ENCODE measurements around the gene AQP12B. TPM values are rescaled to one million over a fixed set of nuclear protein-coding genes. Genes with fewer than 3 reads are reported as not detected.

AQP12B gene
- total RNA-seq, 3 donors from 2014 or later (not counting 1 experiment from before 2014, with no cell fraction given): not detected

DNA sequence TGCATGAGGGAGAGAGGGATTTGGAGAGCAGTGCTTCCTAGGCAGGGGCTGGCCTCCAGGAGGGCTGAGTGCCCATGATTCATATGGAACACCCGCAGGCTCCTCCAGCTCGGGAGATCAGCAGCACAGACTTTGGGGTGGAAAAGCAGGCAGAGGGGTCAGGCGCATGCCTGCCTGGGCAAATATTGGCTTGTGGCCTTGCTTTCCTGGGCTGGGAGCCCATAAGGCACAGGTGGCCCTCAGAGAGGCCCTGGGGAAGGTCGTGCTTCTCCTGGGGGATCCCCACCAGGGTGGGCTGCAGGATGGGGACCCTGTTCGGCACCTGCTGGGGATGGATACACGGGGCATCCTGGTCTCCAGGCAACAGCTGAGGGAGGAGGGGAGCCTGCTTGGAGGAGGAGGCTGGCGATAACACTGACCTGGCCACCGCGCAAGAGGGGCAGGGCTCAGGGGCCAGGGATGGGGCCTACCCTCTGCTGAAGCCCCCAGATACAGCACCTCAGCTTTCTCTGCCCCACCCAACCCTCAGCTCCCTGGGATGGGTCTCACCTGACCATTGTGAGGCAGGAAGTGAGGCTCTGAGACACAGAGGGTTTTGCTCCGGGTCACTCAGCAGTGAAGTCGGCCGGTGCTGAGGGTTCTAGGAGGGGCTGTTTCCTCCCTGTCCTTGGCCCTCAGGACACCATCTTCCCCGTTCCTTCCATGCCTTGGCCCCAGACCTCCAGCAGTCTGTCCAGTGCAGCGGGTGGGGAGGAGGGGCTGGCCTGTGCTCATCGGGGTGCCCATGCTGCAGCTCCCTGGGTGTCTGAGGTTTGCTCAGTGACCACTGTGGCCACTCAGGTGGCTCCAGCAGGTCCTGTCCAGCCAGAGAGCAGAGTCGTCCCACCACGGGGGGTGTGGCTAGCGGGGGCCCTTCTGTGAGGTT, 21.0 kb upstream of the AQP12B start:
- ATAC-seq: no peak
- peaks cover 8 to 15% of the 10 kb centered on the region in 2 donors for H3K4me1 Mint-ChIP-seq
- no peaks in the 10 kb centered on the region for H3K36me3 Mint-ChIP-seq
- Histone ChIP-seq H3K9me3 (ENCODE audit: control insufficient read depth, insufficient read depth, low read length) (no peaks in the 10 kb centered on the region), H3K27me3 (ENCODE audit: control insufficient read depth, insufficient read depth, low read length) (peaks cover 2% of the 10 kb centered on the region), H3K36me3 (ENCODE audit: control insufficient read depth, insufficient read depth, low read length) (no peaks in the 10 kb centered on the region), H3K27ac (ENCODE audit: low read length) (no peak overlapping the region), H3K4me1 (ENCODE audit: control insufficient read depth, insufficient read depth, low read length) (no peaks in the 10 kb centered on the region), H3K4me3 (ENCODE audit: low read length) (no peak overlapping the region)
- no peaks in the 10 kb centered on the region for H3K9me3 Mint-ChIP-seq
- WGBS (ENCODE audit: insufficient coverage): 87% methylated on average over 18 of the region's 18 CpGs
- TF ChIP-seq, protein P1, sequence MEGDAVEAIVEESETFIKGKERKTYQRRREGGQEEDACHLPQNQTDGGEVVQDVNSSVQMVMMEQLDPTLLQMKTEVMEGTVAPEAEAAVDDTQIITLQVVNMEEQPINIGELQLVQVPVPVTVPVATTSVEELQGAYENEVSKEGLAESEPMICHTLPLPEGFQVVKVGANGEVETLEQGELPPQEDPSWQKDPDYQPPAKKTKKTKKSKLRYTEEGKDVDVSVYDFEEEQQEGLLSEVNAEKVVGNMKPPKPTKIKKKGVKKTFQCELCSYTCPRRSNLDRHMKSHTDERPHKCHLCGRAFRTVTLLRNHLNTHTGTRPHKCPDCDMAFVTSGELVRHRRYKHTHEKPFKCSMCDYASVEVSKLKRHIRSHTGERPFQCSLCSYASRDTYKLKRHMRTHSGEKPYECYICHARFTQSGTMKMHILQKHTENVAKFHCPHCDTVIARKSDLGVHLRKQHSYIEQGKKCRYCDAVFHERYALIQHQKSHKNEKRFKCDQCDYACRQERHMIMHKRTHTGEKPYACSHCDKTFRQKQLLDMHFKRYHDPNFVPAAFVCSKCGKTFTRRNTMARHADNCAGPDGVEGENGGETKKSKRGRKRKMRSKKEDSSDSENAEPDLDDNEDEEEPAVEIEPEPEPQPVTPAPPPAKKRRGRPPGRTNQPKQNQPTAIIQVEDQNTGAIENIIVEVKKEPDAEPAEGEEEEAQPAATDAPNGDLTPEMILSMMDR (IDR thresholded peaks at IDR 0.05): no peak
- no peak overlapping the region for H3K27ac Mint-ChIP-seq
- H3K4me3 Mint-ChIP-seq: no peak overlapping the region
- peaks cover 11 to 13% of the 10 kb centered on the region in 2 donors for H3K27me3 Mint-ChIP-seq (ENCODE audit: low read depth in 2 of 2)
- DNase-seq: no peak
- intact Hi-C loops (cut with micrococcal nuclease): loop anchor here (10.0 kb wide), 1 partner anchor 189 kb away; no protein-coding TSS in a partner anchor

DNA sequence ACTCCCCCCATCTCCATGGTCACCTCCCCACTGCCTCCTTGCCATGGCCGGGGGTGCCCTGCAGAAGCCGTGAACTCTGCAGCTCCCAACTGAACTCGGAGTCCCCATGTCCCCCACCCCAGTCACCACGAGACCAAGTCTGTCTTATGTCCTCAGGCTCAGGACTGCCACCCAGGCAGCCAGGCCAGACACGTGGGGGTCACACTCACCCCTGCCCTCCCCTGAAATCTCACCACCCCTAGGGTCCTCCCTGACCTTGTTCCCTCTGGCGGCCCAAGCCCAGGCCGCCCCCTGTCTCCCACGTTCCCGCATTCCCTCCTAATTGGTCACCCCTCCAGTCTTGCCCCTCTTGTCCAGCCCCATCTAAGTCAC, 19.9 kb upstream of the AQP12B start:
- no peak overlapping the region for H3K4me3 Mint-ChIP-seq
- H3K9me3 Mint-ChIP-seq: no peaks in the 10 kb centered on the region
- H3K36me3 ChIP-seq (ENCODE audit: control insufficient read depth, insufficient read depth, low read length): no peaks in the 10 kb centered on the region
- no peaks in the 10 kb centered on the region for H3K36me3 Mint-ChIP-seq
- 81% methylated on average over 9 of the region's 9 CpGs for WGBS (ENCODE audit: insufficient coverage)
- no peak overlapping the region for H3K27ac ChIP-seq (ENCODE audit: low read length)
- ATAC-seq: no peak
- intact Hi-C loops (cut with micrococcal nuclease): loop anchor here (10.0 kb wide), 1 partner anchor 188 kb away; no protein-coding TSS in a partner anchor
- H3K4me1 ChIP-seq (ENCODE audit: control insufficient read depth, insufficient read depth, low read length): no peaks in the 10 kb centered on the region
- H3K4me1 Mint-ChIP-seq: peaks cover 8 to 15% of the 10 kb centered on the region in 2 donors
- peaks cover 11 to 13% of the 10 kb centered on the region in 2 donors for H3K27me3 Mint-ChIP-seq (ENCODE audit: low read depth in 2 of 2)
- peaks cover 2% of the 10 kb centered on the region for H3K27me3 ChIP-seq (ENCODE audit: control insufficient read depth, insufficient read depth, low read length)
- no peaks in the 10 kb centered on the region for H3K9me3 ChIP-seq (ENCODE audit: control insufficient read depth, insufficient read depth, low read length)
- no peak overlapping the region for H3K27ac Mint-ChIP-seq
- DNase-seq: no peak
- no peak overlapping the region for H3K4me3 ChIP-seq (ENCODE audit: low read length)
- TF ChIP-seq, protein P1 (IDR thresholded peaks at IDR 0.05): no peak

DNA sequence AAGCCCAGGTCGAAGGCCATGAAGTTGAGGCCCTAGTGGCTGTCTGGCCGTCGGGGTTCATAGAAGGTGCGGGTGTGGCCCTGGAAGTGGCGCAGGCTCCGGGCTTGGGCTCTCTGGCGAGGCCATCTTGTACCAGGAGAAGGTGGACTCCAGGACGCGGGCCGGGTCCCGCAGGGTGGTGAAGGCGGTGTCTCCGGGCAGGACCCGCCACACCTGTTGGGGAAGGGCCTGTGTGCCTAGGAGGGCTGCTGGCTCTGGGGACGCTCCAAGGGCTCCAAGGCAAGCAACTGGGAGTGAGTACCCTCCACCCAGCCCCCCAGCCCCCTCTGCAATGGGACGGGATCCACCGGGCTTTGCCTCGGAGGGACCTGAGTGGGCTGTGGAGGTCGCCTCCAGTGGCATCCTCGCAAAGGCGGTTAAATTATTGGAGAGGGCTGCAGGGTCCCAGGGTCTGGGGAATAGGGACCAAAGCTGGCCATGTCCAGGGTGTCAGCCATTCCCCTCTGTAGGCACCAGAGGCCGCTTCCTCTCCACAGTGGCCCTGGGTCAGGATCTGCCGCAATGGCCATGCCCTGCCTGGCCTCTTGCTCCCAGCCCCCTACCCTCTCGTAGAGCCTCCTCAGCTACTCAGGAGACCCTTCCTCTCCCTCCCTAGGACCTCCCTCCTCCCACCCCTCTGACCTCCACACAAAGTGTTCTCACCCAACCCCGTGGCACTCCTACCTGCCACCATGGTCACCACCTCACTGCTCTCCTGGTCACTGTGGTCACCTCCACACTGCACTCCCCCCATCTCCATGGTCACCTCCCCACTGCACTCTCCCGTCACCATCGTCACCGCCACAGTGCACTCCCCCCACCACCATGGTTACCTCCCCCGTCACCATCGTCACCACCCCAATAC, 19.3 kb upstream of the AQP12B start:
- ATAC-seq: no peak
- no peaks in the 10 kb centered on the region for H3K36me3 ChIP-seq (ENCODE audit: control insufficient read depth, insufficient read depth, low read length)
- no peaks in the 10 kb centered on the region for H3K36me3 Mint-ChIP-seq
- no peak for DNase-seq
- H3K4me1 ChIP-seq (ENCODE audit: control insufficient read depth, insufficient read depth, low read length): no peaks in the 10 kb centered on the region
- no peak overlapping the region for H3K4me3 Mint-ChIP-seq
- no peak overlapping the region for H3K4me3 ChIP-seq (ENCODE audit: low read length)
- no peak overlapping the region for H3K27ac ChIP-seq (ENCODE audit: low read length)
- no peaks in the 10 kb centered on the region for H3K9me3 Mint-ChIP-seq
- H3K27me3 ChIP-seq (ENCODE audit: control insufficient read depth, insufficient read depth, low read length): peaks cover 2% of the 10 kb centered on the region
- intact Hi-C loops (cut with micrococcal nuclease): loop anchor here (10.0 kb wide), 1 partner anchor 187 kb away; no protein-coding TSS in a partner anchor
- no peaks in the 10 kb centered on the region for H3K9me3 ChIP-seq (ENCODE audit: control insufficient read depth, insufficient read depth, low read length)
- no peak overlapping the region for H3K27ac Mint-ChIP-seq
- 94% methylated on average over 30 of the region's 30 CpGs for WGBS (ENCODE audit: insufficient coverage)
- peaks cover 8 to 15% of the 10 kb centered on the region in 2 donors for H3K4me1 Mint-ChIP-seq
- peaks cover 11 to 13% of the 10 kb centered on the region in 2 donors for H3K27me3 Mint-ChIP-seq (ENCODE audit: low read depth in 2 of 2)
- TF ChIP-seq, protein P1 (IDR thresholded peaks at IDR 0.05): no peak

Data from natural killer cell (primary cell).